Measurements from ENCODE around the gene MYO18B.

MYO18B gene

DNA sequence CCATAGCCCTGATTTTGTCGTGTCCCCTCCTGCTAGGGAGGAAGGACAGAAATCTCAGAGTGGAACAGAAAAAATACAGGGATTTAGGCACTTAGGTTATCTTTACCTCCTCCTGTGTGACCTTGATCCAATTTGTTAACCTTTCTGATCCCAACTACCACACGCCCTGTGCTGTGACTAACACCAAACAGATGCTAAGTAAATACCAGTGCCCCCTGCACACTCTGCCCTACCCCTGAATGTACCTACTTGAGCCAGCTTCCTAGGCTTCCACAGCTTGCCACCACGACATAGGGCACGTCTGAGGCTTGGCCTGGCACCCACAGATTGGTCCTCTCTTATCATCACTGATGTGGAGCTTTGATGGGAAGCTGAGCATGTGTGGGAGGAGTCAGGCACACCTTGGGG, 9.2 kb downstream of the MYO18B start:
- no peak for DNase-seq

DNA sequence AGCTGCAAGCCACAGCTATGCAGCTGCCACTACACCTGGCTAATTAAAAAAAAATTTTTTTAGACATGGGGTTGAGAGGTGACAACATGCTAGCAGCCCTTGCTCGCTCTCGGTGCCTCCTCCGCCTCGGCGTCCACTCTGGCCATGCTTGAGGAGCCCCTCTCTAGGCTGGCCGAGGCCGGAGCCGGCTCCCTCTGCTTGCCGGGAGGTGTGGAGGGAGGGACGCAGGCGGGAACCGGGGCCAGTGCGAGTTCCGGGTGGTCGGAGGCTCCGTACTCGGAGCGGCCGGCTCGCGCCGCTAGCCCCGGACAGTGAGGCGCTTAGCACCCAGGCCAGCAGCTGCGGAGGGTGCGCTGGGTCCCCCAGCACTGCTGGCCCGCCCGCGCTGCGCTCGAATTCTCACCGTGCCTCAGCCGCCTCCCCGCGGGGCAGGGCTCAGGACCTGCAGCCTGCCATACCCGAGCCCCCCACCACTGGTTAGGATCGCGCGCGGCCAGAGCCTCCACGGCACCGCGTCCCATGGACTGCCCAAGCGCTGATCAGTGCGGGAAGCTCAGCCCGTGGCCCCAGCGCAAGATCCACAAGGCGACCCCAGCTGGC, 10.7 kb downstream of the MYO18B start:
- no peak for DNase-seq

DNA sequence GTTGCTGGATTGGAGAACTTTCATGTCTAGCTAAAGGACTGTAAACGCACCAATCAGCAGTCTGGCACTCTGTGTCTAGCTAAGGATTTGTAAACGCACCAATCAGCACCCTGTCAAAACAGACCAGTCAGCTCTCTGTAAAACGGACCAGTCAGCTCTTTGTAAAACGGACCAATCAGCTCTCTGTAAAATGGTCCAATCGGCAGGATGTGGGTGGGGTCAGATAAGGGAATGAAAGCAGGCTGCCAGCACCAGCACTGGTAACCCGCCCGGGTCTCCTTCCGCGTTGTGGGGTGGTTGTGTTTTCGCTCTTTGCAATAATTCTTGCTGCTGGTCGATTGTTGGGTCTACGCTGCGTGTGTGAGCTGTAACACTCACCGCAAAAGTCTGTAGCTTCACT, 11.3 kb downstream of the MYO18B start:
- no peak for DNase-seq

DNA sequence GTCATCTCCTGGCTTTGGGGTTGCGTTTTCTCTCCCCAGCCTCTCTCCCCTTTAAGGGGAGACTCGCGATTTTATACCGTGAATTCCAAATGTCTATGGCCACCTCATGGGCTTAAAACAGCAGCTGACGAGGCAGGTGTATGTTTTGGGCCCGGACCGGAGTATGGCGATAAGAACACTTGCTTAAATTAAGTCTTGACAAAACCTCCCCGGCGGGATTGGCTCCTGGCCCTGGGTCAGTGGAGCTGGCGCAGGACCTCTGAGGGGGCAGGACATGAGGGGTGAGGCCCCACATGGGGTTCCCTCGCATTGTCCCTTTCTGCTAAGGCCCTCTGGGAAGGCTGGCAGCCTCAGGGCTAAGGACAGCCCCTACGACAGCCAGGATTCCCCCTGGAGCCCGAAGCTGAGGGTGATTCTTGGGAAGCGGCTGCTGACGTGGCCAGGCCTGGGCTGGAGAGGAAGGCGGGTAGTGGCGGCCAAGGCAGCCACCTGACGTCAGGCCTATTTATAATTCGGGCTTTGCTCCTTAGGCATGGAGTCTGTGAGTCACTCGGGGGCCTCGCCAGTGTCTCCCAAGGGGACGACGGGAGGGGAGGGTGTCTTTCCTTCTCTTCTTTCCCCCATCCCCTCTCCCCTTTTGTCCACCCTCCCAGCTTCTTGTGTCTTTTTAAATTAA, 12.7 kb downstream of the MYO18B start:
- no peak for DNase-seq

DNA sequence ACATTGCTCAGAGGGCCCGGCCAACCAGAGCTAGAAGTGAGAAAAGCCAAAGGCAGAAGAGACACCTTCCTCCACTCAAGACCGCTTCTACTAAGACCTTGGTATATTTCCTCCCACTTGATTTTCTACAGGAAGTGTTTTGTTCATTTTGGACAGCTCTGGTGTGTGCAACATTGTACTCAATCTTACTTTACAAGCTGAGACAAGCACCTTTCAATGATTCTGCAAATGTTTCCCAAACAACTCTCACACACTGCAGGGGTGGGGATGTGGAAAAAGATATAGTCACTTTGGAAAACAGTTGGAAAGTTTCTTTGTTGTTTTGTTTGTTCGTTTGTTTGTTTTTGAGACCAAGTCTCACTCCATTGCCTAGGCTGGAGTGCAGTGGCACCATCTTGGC, 15.7 kb downstream of the MYO18B start:
- no peak for DNase-seq

DNA sequence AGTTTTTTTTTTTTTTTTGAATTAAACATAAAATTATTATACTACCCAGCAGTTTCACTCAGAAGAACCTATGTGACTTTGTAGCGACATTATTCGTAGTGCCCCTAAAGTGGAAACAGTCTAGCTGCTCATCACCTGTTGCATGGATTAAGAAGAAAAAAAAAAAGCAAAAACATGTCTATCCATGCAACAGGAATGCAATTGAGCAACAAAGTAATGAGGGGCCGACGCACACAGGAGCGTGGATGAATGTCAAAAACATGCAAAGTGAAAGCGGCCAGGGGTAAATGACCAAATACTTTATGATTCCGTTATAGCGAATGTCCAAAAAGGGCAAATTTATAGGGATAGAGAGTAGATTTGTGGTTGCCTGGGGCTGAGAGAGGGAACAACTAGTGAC, 16.3 kb downstream of the MYO18B start:
- DNase-seq: no peak

DNA sequence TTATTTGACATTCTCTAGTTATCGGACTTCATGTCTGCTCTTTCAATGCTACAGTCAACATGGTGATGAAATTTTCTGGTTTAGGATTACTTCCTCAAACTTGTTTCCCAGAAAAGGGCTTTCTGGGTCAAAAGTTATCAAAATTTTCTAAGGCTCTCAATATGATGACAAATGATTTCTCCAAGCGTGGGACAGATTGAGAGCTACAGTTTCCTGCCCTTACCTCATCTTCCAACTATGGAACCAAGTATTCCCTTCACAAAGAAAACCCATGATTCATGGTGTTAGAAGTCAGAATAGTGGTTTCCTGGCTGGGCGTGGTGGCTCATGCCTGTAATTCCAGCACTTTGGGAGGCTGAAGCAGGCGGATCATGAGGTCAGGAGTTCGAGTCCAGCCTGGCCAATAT, 17.8 kb downstream of the MYO18B start:
- DNase-seq: no peak

DNA sequence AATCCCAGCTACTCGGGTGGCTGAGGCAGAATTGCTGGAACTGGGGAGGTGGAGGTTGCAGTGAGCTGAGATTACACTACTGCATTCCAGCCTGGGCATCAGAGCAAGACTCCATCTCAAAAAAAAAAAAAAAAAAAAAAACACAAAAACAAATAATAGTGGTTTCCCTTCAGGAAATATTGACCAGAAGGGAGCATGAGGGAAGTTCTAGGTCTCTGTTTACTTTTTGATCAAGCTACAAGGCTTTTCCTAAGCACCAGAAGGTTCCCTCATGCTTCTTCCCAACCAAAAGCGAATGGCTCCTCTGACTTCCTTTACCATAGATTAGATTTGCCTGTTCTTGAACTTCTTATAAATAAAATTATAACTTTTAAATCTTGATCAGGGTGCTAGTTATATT, 18.3 kb downstream of the MYO18B start:
- no peak for DNase-seq

DNA sequence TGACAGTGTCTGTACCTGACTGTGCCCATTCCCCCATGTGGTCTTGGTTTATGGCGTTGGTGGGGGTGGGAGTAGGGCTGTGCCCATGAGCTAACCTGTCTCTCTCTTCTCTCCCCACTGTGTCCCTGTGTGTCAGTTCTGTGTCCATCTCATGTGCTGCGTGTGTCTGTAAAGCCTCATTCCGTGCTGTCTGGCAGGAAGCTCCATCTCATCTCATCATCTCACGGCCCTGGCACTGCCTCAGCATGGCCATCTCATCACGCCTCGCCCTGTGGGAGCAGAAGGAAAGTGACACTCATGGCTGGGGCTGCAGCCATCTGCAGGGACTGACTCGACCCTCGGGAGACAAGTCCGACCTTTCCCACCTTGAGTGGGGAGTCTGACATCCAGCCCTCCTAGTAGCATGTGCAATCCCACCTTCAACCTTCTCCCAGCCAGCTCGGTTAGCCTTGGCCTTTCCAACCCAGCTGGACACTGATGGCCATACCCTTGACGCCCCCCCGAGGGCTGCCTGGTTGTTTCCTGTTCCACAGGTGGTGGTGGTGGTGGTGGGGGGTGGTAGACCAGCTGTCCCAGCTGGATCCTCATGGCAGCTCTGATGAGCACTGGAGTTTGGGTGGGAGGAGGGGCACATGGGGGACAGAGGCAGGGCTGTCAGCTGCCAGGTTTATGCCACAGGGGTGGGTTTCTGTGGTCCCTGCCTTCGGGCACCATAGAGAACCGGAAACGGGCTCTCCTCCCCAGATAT, 19.0 kb downstream of the MYO18B start:
- DNase-seq: no peak

DNA sequence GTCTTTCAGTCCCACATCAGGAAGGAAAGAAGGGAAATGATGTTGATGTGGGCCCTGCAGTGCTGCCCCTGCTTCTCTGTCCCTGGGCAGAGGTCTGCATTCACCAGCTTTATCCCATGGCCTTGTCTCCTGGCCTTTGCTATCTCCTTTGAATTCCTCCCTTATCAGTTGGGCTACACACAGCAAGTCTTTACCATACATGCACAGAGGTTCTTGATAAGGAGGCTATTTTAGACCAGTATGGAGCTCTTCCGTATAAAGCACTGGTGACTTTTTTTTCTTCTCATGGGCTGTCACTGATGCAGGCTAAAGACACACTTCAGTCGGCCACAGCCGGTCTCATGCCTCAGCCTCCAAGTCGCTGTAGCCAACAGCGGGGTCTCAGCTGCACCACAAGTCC, 20.2 kb downstream of the MYO18B start:
- no peak for DNase-seq

DNA sequence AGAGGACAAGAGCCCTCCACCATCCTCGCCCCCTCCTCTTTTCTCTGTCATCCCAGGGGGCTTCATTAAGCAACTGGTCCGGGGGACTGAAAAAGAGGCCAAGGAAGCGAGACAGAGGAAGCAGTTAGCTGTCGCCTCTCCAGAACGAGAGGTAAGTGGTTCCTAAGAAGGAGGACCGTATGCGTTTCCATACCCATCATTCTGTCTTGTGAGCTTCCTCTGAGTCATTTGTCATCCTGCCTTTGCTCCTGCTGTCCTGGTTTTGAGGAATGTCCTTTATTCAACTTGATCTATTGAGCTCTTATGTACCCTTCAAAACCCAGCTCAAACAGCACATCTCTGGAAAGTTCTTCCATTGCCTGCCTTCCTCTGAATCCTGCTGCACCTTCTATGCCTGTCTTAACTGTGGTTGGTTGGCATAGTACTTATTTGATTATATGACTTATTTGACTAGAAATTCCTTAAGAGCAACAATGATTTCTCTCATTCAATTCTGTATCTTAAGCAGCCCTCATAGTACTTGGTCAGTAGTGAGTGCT, 21.3 kb downstream of the MYO18B start:
- no peak for DNase-seq

DNA sequence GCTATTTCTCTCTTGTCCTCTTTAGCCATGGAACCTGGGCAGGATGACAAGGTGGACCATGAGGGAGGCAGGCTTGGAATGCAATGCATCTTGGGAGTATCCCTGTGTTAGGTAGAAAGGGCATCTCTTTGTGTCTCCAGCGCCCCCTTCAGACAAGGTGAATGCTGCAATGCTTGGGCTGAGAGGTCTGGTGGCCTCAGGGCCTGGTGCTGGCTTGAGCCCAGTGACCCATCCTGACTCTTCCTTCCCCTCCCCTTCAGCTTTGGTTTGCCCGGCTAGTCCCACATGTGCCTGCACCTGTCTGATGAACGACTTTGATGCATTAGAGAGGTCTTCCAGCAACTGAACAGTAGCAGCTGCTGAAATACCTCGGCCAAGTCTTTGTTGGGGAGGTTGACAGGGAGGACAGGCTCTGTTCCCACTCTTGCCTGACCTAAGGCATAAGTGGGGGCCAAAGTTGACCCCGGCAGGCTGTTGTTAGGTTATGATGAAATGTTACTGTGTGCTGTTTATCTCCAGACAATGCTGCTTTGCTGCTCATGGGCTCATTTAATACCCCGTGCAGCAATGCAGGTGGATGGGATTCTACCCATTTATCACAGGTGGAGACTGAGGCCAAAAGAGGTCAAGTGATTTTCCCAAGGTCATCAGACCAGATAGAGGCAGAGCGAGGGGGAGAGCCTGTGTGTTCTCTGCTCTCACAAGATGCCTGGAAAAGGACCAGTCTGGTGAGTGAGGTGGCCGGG, 22.5 kb downstream of the MYO18B start:
- DNase-seq: no peak

DNA sequence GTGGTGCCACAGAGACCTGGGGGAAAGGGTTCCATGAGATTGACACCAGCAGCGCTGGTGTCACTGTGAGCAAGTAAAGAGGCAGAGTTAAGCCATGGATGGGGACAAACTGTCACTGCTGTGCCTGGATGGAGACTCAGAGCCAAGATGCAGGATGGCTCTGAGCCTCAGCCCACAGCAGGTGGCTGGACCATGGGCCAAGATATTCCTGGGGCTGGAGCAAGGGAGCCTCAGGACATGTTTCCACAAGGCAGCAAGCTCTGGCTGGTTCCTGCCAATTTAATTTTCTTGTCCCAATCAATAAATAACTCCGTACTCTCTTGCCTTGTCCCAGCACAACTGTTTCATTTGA, 23.0 kb downstream of the MYO18B start:
- no peak for DNase-seq

DNA sequence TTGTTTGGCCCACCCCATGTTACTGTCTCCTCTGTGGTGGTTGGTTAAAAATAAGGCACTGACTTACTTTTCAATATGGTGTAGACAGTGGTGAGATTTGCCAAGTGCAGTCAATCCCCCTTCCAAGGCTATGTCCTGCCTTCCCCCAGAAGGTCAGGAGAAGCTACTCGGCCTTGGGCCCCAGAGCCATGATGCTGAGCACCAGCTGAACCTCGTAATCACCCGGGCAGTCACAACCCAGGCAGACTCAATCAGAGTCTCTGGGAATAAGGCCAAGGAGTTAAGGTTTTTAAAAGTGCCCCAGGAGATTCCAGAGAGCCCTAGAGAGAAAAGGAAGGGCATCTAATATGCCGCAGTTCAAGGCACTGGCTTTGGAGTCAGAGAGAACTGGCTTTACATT, 23.8 kb downstream of the MYO18B start:
- no peak for DNase-seq

DNA sequence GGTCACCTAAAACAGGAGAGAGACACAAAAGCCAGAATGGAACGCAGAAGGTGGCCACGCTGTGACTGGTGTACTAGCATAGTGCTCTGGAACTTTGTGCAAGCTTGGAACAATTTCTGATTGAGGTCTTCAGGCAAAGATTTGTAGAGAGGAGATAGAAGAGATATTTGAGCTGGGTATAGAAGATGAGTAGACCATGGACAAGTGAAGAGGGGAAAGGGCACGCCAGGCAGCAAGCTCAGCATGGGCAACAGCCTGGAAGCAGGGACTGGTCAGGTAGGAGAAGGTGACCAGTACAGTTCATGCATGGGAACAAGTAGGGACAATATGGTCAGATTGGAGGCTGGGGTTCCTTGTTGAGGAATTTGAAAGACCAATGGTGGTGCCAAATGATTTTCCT, 24.4 kb downstream of the MYO18B start:
- DNase-seq: no peak

DNA sequence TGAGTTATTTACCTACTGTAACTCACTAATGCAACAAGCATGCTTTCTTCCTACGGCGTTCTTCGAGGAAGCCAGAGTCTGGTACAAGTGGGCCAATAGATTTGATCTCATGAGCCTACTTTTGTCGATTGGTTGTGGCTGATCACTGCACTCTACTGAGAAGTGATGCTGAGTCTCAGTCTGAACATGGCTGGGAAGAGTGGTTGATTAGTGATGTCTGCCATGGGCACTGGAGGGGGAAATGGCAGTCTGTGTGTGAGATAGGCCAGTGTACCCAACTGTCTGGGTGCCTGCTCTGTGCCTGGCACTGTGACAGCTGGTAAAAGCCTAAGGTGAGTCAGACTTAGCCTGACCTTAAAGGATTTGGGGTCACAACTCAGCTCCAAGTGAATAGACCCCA, 28.3 kb downstream of the MYO18B start:
- no peak for DNase-seq

DNA sequence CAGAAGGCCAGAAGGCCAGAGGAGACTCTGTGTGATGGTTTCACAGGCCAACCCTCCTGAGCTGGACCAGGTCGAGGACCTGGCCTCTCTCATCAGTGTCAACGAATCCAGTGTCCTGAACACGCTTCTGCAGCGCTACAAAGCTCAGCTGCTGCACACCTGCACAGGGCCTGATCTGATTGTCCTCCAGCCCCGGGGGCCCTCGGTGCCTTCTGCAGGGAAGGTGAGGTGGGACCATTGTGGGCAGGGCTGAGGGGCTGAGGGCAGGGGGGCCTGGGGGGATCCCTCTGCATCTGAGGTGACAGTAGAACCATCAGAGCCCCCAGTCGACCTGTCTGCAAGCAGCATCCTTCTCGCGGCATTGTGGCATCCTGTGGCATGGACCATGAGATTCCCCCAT, 30.3 kb downstream of the MYO18B start:
- DNase-seq: no peak

DNA sequence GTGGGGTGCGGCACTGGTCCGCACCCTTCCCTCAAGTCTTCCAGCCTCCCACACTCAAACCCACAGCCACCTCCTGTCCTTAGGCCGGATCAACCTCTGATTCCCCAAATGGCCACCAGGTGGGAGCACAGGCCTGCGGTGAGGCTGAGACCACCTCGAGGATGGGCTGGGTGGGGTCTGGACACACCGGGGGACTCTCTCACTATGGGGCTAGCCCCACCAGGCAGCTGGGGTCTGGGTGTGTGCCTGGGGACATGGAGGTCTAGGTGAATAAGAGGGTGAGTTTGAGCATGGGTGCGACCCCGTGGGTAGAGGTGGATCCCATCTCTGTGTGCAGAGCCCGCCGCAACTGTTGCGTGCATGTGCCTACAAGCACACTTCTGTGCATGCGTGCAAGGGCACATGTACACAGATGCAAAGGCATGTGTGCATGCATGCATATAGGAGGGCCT, 32.6 kb downstream of the MYO18B start:
- no peak for DNase-seq

DNA sequence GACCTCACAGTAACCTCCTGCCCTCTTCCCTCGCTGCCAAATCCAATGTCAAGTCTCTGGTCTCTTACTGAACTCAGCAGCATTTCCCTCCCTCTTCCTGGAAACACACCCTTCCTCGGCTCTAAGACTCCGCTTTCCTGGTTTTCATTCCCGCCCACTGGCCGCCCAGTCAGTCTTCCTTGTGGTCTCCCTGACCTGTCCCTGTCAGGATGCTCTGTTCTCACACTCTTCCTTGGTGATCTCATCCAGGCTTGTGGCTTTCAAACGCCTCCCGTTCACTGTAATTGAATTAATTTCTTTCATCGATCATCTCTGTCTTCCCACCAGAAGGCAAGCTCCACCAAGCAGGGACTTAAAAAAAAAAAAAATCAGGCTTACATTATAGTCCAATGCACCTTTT, 33.5 kb downstream of the MYO18B start:
- DNase-seq: no peak

DNA sequence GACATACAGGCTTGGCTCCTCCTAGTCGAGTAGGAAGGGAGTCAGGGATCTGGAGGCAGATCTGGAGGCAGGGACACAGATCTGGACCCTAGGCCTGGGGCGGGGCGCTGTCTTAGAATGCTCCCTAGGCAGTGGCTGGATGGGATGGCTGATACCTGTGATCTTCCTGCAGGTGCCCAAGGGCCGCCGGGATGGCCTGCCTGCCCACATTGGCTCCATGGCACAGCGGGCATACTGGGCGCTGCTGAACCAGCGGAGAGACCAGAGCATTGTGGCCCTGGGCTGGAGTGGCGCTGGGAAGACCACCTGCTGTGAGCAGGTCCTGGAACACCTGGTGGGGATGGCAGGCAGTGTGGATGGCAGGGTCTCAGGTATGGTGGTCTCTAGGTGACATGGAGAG, 35.4 kb downstream of the MYO18B start:
- no peak for DNase-seq

DNA sequence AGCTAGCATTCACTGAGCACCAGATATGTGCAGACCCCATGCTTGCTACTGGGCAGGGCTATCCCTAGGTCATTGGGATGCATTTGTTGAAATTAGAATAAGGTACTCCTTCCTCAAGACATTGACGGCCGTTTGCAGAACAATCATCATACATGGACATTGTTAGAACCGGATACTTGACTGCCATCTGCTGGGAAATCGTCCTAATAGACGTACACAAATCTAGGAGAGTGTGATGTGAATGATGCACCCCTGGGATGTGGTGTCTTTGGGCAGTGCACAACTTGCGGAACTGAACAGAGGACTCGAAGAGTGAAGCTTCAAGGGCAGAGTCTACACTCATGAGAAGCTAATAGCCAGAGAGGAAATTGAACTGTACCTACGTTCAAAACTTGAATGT, 35.9 kb downstream of the MYO18B start:
- DNase-seq: no peak

DNA sequence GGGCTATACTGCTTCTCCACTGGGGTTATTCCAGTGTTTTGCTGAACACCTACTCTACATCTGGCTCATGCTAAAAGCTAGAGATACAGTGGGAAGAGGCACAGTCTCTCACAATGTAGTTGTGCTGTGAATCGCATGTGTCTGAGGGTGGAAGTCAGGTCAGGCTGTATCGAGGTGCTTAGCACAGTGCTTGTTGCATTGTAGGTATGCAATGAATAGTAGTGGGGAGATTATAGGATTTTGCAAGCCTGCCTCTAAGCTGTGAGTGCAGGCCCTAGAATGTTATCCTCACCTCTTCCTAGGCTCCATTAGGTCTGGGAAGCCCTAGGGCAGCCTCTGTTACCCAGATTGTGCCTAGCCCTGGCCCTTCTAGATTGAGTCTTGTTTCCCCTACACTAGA, 37.4 kb downstream of the MYO18B start:
- DNase-seq: no peak

DNA sequence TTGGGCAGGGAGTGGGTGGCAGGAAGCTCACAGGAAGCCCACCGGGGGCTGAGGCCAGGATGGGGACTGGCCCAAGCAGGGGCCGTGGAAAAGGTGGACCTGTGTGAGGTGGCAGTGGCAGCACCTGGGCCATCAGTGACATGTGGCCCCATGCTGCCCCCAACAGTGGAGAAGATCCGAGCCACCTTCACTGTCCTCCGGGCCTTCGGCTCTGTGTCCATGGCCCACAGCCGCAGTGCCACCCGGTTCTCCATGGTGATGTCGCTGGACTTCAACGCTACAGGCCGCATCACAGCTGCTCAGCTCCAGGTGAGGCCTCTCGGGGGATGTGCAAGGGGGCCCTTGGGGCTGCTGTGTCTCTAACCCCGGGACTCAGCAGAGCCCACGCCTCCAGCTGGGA, 37.9 kb downstream of the MYO18B start:
- no peak for DNase-seq

DNA sequence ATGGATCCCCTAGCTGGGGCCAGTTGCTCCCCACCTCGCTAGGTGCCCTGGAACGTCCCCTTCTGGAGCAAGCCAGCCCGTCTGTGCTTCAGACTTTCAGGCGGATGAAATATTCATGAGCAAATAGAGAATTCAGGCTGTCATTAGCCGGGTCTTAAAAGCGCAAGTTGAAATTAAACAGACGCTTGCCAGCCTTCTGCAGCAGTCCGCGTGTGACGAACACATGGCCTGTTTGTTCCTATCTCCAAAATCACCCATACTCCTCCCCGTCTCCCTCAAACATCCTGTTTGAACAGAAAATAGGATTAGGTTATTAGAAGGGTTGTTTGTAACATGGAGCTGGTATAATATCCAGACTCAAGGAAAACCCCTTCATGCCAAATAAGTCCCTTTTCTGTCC, 38.7 kb downstream of the MYO18B start:
- DNase-seq: no peak
